Endothelial cell of umbilical vein (primary cell): ENCODE results near the gene RDX. TPM values are rescaled to one million over a fixed set of nuclear protein-coding genes. Genes with fewer than 3 reads are reported as not detected.

Experiments
- BruUV-seq: library from RNA; stranded (reverse); fragments of 400-500 nt; replicated peaks from 2 replicates; lab custom pipeline; 2021; lab: Mats Ljungman, UMichigan
- CTCF ChIA-PET: fragments of 300-600, 350-600 bp; sonication (Branson Sonifier 250); formaldehyde crosslinking; loops from one replicate; lab custom pipeline; 2021; ENCODE audit warnings: antibody characterized with exemption, inconsistent platforms; lab: Charles Lee
- POLR2A ChIA-PET: fragments of 300-600, 350-600 bp; sonication (Branson Sonifier 250); formaldehyde crosslinking; loops from one replicate; lab custom pipeline; 2021; ENCODE audit warnings: antibody characterized with exemption, inconsistent platforms; lab: Charles Lee
- DNase-seq: peaks from one replicate; pipeline ENCODE4 v3.0.0-alpha.2; 2011; ENCODE audit warnings: low read depth, low spot score
- FAIRE-seq: peaks from 2 replicates; lab custom pipeline; 2011; peaks lifted over from hg19 to GRCh38; lab: Jason Lieb, UNC
- H2AFZ ChIP-seq: 2 replicates; pipeline ENCODE4 v1.6.0; 2012; ENCODE audit warnings: low read depth, low read length, control low read depth, inconsistent platforms
- H3K27ac ChIP-seq: 2 replicates; pipeline ENCODE4 v1.5.1; 2011; ENCODE audit warnings: low read depth, mild to moderate bottlenecking, control low read depth, low read length, moderate library complexity; ENCODE audit not compliant: insufficient read depth
- H3K27me3 ChIP-seq, 2 experiments: 2 replicates each; pipeline versions ENCODE4 v1.6.0 to v1.6.1; 2011; ENCODE audit warnings: low read length in 2 of 2, mixed read lengths in 1 of 2; ENCODE audit not compliant: control insufficient read depth in 2 of 2, insufficient read depth in 2 of 2
- H3K36me3 ChIP-seq, 2 experiments: 2 replicates in 1 of 2; 3 replicates in 1 of 2; pipeline ENCODE4 v1.5.1; 2011; ENCODE audit warnings: low read length in 2 of 2, mild to moderate bottlenecking in 1 of 2, moderate library complexity in 1 of 2; ENCODE audit not compliant: control insufficient read depth in 2 of 2, insufficient read depth in 2 of 2; ENCODE audit errors: extremely low read depth in 1 of 2
- H3K4me1 ChIP-seq: 3 replicates; pipeline ENCODE4 v1.5.1; 2011; ENCODE audit warnings: mild to moderate bottlenecking, low read length; ENCODE audit not compliant: control insufficient read depth, insufficient read depth; ENCODE audit errors: extremely low read depth
- H3K4me2 ChIP-seq: 2 replicates; pipeline ENCODE4 v1.6.1; 2011; ENCODE audit warnings: low read length, control low read depth, mixed read lengths; ENCODE audit not compliant: insufficient read depth
- H3K4me3 ChIP-seq, 3 experiments: fragments of 200-600 bp in 1 of 3; sonication (generic), shearing (Covaris generic) in 1 of 3; replicated peaks in 1 of 3; 2 replicates each; pipeline ENCODE4 v1.5.1; 2011 to 2016; ENCODE audit warnings: control low read depth in 3 of 3, low read length in 3 of 3, mild to moderate bottlenecking in 2 of 3, inconsistent platforms in 1 of 3, low read depth in 1 of 3, moderate library complexity in 1 of 3; ENCODE audit not compliant: insufficient read depth in 1 of 3
- H3K79me2 ChIP-seq: 2 replicates; pipeline ENCODE4 v1.6.0; 2012; ENCODE audit warnings: low read length, inconsistent platforms; ENCODE audit not compliant: control insufficient read depth, insufficient read depth
- H3K9ac ChIP-seq: replicated peaks from 2 replicates; pipeline ENCODE3; 2011; ENCODE audit warnings: low read length, control low read depth; ENCODE audit not compliant: insufficient read depth; ENCODE audit errors: extremely low read depth
- H3K9me1 ChIP-seq: replicated peaks from 3 replicates; pipeline ENCODE4 v1.6.0; 2011; ENCODE audit warnings: mild to moderate bottlenecking, low read length; ENCODE audit not compliant: control insufficient read depth, insufficient read depth; ENCODE audit errors: extremely low read depth
- H3K9me3 ChIP-seq: replicated peaks from 2 replicates; pipeline ENCODE4 v1.5.1; 2012; ENCODE audit warnings: low read length, inconsistent platforms; ENCODE audit not compliant: control insufficient read depth, insufficient read depth
- H4K20me1 ChIP-seq: replicated peaks from 2 replicates; pipeline ENCODE3; 2011; ENCODE audit warnings: mild to moderate bottlenecking, low read length; ENCODE audit not compliant: control insufficient read depth, insufficient read depth; ENCODE audit errors: extremely low read depth
- EZH2 ChIP-seq: IDR thresholded peaks from 2 replicates; pipeline ENCODE4 v1.6.1; 2012; ENCODE audit warnings: borderline replicate concordance, low read depth, mild to moderate bottlenecking, moderate library complexity, low read length, inconsistent platforms; ENCODE audit not compliant: severe bottlenecking
- FOS ChIP-seq: IDR thresholded peaks from 2 replicates; pipeline ENCODE4 v1.6.1; 2011; ENCODE audit warnings: mild to moderate bottlenecking, low read length, moderate library complexity, borderline replicate concordance; ENCODE audit not compliant: insufficient read depth
- GATA2 ChIP-seq: IDR thresholded peaks from 2 replicates; pipeline ENCODE4 v1.7.0; 2011; ENCODE audit warnings: low read depth, mild to moderate bottlenecking, moderate library complexity, mixed read lengths, low read length; ENCODE audit not compliant: insufficient read length, insufficient read depth
- JUN ChIP-seq: IDR thresholded peaks from 2 replicates; pipeline ENCODE4 v1.6.1; 2011; ENCODE audit warnings: borderline replicate concordance, low read depth; ENCODE audit not compliant: insufficient read length, insufficient read depth
- MYC ChIP-seq: IDR thresholded peaks from one replicate; pipeline ENCODE4 v1.6.1; 2011; ENCODE audit warnings: mild to moderate bottlenecking, low read depth, low read length
- POLR2A ChIP-seq: IDR thresholded peaks from 2 replicates; pipeline ENCODE4 v1.6.1; 2012; ENCODE audit warnings: low read depth, mild to moderate bottlenecking, control low read depth, low read length
- POLR2AphosphoS5 ChIP-seq: IDR thresholded peaks from 2 replicates; pipeline ENCODE4 v1.6.1; 2012; ENCODE audit warnings: low read depth, mild to moderate bottlenecking, control low read depth, low read length, moderate library complexity; ENCODE audit not compliant: insufficient read depth
- dilution Hi-C: fragments of 300-500 bp; cut with MboI; formaldehyde crosslinking; loops from one replicate; pipeline ENCODE4 v1.15.0; 2019; ENCODE audit warnings: low sequenced_read_pairs; ENCODE audit not compliant: extremely low pct_ligation_motif_present
- intact Hi-C: fragments of 100-400 bp; cut with micrococcal nuclease; formaldehyde crosslinking; loops from one replicate; pipeline ENCODE4 v1.10.0; 2022
- polyA plus RNA-seq, 4 experiments: library from polyadenylated mRNA; depleted of rRNA in 3 of 4; stranded (reverse) in 3 of 4; unstranded in 1 of 4; fragments of >200 nt; gene quantifications; 2 replicates each; pipeline versions ENCODE4 v1.2.1 to v1.2.3, GENCODE V29; 2011 to 2012; ENCODE audit warnings: missing spikeins in 1 of 4
- total RNA-seq: library from RNA; stranded (reverse); gene quantifications from 2 replicates; pipeline ENCODE4 v1.2.3, GENCODE V29; 2021
- TF ChIP-seq, protein P1 (sequence below): IDR thresholded peaks from 2 replicates; pipeline ENCODE4 v1.6.1; 2011; ENCODE audit not compliant: insufficient read depth, insufficient read length
- TF ChIP-seq, protein P2 (sequence below), 2 donors: IDR thresholded peaks; 1 replicate in 1 of 2; 2 replicates in 1 of 2; pipeline ENCODE4 v1.5.1; 2011; ENCODE audit warnings: low read length in 2 of 2, mild to moderate bottlenecking in 2 of 2, moderate library complexity in 2 of 2, control low read depth in 1 of 2, inconsistent platforms in 1 of 2, low read depth in 1 of 2; ENCODE audit not compliant: insufficient read depth in 1 of 2; ENCODE audit errors: extremely low read depth in 1 of 2

Gene RDX
- total and polyA plus RNA-seq, 2 donors (not counting 3 experiments of a cell fraction or from before 2014, with no cell fraction given) = 47.9 to 280 TPM

DNA sequence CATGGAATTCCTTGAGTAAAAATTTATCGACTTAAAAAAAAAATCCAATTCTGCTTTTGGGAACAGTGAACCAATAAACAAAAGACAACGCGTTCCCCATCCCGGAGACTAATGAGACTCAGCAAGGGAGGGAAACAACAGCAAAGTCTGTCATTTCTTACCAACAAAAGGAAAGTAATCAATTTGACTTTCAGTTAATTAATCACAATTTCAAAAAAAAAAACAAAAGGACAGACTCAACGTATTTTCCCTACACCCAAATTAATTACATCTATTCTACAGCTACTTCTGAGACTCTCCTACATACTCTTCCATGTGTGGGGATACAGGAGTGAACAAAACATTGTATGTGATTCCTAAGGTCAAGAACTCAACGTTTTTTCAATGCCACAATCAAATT lies 1.9 kb downstream of the RDX start:
- Histone ChIP-seq H3K4me2 (peak overlapping the region; percentile 98), H3K4me3 (peak overlapping the region; percentile 94 to 96 (median 95)), H3K27me3 (no peaks in the 10 kb centered on the region), H3K9me3 (no peaks in the 10 kb centered on the region), H3K27ac (peak overlapping the region; percentile 96), H2AFZ (no peak overlapping the region), H3K79me2 (peaks cover 66% of the 10 kb centered on the region), H3K9ac (peak overlapping the region; percentile 99), H3K4me1 (peaks cover 37% of the 10 kb centered on the region), H4K20me1 (peaks cover 13% of the 10 kb centered on the region), H3K9me1 (no peaks in the 10 kb centered on the region), H3K36me3 (peaks cover 0 to 2% of the 10 kb centered on the region in 2 experiments)
- no TSS peak for BruUV-seq
- FAIRE-seq (no peak), DNase-seq (peak; percentile 35)
- CTCF ChIA-PET = interaction anchor here (0.7 to 2.8 kb wide), 5 partner anchors 24 to 136 kb away, joined by 3 to 12 read pairs (median 3); no protein-coding TSS in a partner anchor
- intact Hi-C loops (loop anchor here (5.0 kb wide), 1 partner anchor 347 kb away; no protein-coding TSS in a partner anchor), dilution Hi-C loops (no loop called here)
- POLR2A ChIA-PET = no interaction called here
- TF ChIP-seq GATA2 = no peak
- TF ChIP-seq FOS = no peak
- TF ChIP-seq, protein P1, sequence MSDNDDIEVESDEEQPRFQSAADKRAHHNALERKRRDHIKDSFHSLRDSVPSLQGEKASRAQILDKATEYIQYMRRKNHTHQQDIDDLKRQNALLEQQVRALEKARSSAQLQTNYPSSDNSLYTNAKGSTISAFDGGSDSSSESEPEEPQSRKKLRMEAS = no peak
- TF ChIP-seq JUN = no peak
- TF ChIP-seq, protein P2, sequence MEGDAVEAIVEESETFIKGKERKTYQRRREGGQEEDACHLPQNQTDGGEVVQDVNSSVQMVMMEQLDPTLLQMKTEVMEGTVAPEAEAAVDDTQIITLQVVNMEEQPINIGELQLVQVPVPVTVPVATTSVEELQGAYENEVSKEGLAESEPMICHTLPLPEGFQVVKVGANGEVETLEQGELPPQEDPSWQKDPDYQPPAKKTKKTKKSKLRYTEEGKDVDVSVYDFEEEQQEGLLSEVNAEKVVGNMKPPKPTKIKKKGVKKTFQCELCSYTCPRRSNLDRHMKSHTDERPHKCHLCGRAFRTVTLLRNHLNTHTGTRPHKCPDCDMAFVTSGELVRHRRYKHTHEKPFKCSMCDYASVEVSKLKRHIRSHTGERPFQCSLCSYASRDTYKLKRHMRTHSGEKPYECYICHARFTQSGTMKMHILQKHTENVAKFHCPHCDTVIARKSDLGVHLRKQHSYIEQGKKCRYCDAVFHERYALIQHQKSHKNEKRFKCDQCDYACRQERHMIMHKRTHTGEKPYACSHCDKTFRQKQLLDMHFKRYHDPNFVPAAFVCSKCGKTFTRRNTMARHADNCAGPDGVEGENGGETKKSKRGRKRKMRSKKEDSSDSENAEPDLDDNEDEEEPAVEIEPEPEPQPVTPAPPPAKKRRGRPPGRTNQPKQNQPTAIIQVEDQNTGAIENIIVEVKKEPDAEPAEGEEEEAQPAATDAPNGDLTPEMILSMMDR (IDR thresholded peaks at IDR 0.05; ENCODE audit: extremely low read depth in 1 of 2, insufficient read depth in 1 of 2, low read depth in 1 of 2, low read length in 2 of 2) = no peak
- no peak for TF ChIP-seq POLR2AphosphoS5
- TF ChIP-seq POLR2A = no peak
- no peak for TF ChIP-seq MYC
- no peak for TF ChIP-seq EZH2
